Vagina (tissue), 2 donors: ENCODE results near the gene PLCB3. TPM values are rescaled to one million over a fixed set of nuclear protein-coding genes. Genes with fewer than 3 reads are reported as not detected.

Experiments
- DNase-seq, 2 donors: peaks; one replicate each; pipeline ENCODE4 v3.0.0-alpha.2; 2017; ENCODE audit errors: extremely low spot score in 2 of 2
- H3K27ac ChIP-seq: fragments of 200-600 bp; sonication (generic); one replicate; pipeline ENCODE4 v1.5.1; 2019
- H3K27me3 ChIP-seq: fragments of 200-600 bp; sonication (generic); one replicate; pipeline ENCODE4 v1.5.1; 2019
- H3K36me3 ChIP-seq, 2 donors: fragments of 200-600 bp; sonication (generic); one replicate each; pipeline ENCODE4 v1.5.1; 2017 to 2019
- H3K4me1 ChIP-seq: fragments of 200-600 bp; sonication (generic); one replicate; pipeline ENCODE4 v1.5.1; 2019
- H3K4me3 ChIP-seq, 2 donors: fragments of 200-600 bp; sonication (generic); 1 replicate in 1 of 2; 2 replicates in 1 of 2; pipeline ENCODE4 v1.5.1; 2016 to 2019
- H3K9me3 ChIP-seq: fragments of 200-600 bp; sonication (generic); one replicate; pipeline ENCODE4 v1.5.1; 2019
- POLR2A ChIP-seq, 2 donors: fragments of 450-650 bp; IDR thresholded peaks; one replicate each; pipeline ENCODE4 v1.6.1; 2017; ENCODE audit warnings: antibody characterized with exemption in 2 of 2, mild to moderate bottlenecking in 2 of 2, moderate library complexity in 2 of 2
- POLR2AphosphoS5 ChIP-seq, 2 donors: sonication (generic); formaldehyde crosslinking; IDR thresholded peaks; one replicate each; pipeline ENCODE4 v1.9.0; 2017; ENCODE audit warnings: antibody characterized with exemption in 2 of 2, mild to moderate bottlenecking in 2 of 2, low read depth in 1 of 2; ENCODE audit not compliant: insufficient read depth in 1 of 2
- intact Hi-C: fragments of 100-400 bp; cut with DNase I; formaldehyde crosslinking; loops from one replicate; pipeline ENCODE4 v1.15.1; 2023
- total RNA-seq: library from RNA; depleted of rRNA; stranded (reverse); fragments of >200 nt; gene quantifications from one replicate; pipeline ENCODE4 v1.2.3, GENCODE V29; 2016
- TF ChIP-seq, protein P1 (sequence below), 3 experiments: fragments of 450-650 bp in 2 of 3; fragments of 200-600 bp in 1 of 3; sonication (generic) in 1 of 3; IDR thresholded peaks; one replicate each; pipeline ENCODE4 v1.5.1; 2017 to 2019; ENCODE audit warnings: antibody characterized with exemption in 3 of 3, mild to moderate bottlenecking in 2 of 3, moderate library complexity in 2 of 3

Gene PLCB3
- total RNA-seq, 1 donor from 2014 or later = 33.1 TPM

GRCh38 chr11:64278576-64279190, 27.4 kb downstream of the PLCB3 start:
- DNase-seq = no peak
- Histone ChIP-seq H3K27ac (no peak overlapping the region), H3K4me3 (no peak overlapping the region), H3K36me3 (peaks cover 0 to 12% of the 10 kb centered on the region in 2 donors), H3K27me3 (no peaks in the 10 kb centered on the region), H3K9me3 (no peaks in the 10 kb centered on the region), H3K4me1 (peaks cover 27% of the 10 kb centered on the region)
- intact Hi-C loops = no loop called here
- TF ChIP-seq, protein P1, sequence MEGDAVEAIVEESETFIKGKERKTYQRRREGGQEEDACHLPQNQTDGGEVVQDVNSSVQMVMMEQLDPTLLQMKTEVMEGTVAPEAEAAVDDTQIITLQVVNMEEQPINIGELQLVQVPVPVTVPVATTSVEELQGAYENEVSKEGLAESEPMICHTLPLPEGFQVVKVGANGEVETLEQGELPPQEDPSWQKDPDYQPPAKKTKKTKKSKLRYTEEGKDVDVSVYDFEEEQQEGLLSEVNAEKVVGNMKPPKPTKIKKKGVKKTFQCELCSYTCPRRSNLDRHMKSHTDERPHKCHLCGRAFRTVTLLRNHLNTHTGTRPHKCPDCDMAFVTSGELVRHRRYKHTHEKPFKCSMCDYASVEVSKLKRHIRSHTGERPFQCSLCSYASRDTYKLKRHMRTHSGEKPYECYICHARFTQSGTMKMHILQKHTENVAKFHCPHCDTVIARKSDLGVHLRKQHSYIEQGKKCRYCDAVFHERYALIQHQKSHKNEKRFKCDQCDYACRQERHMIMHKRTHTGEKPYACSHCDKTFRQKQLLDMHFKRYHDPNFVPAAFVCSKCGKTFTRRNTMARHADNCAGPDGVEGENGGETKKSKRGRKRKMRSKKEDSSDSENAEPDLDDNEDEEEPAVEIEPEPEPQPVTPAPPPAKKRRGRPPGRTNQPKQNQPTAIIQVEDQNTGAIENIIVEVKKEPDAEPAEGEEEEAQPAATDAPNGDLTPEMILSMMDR (IDR thresholded peaks at IDR 0.05) = no peak
- no peak for TF ChIP-seq POLR2AphosphoS5 (IDR thresholded peaks at IDR 0.05; ENCODE audit: insufficient read depth in 1 of 2, low read depth in 1 of 2)
- no peak for TF ChIP-seq POLR2A (IDR thresholded peaks at IDR 0.05)

DNA sequence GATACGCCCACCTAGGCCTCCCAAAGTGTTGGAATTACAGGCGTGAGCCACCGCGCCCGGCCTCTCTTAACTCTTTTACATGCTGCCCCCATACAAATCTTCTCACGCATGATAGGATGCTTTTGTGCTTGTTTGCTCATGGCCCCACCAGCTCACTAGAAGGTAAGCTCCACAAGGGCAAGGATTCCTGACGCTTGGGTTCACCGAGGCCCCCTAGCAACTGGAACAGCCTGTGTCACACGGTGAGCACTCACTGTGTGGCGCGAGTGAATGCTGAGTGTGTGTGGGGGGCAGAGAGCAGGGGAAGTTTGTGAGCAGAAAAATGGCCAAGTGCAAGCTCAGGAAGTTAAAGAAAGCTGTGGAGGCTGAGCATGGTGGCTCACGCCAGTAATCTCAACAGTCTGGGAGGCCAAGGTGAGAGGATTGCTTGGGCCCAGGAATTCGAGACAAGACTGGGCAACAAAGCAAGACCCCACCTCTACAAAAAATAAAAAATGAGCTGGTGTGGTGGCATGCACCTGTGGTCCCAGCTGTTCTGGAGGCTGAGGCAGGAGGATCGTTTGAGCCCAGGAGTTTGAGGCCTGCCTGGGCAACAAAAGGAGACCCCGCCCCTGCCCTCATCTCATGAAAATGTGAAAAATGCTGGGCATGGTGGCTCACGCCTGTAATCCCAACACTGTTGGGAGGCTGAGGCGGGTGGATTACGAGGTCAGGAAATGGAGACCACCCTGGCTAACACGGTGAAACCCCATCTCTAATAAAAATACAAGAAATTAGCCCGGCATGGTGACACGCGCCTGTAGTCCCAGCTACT, 30.8 kb downstream of the PLCB3 start:
- peaks cover 40% of the 10 kb centered on the region for H3K4me1 ChIP-seq
- no peaks in the 10 kb centered on the region for H3K9me3 ChIP-seq
- no peak overlapping the region for H3K27ac ChIP-seq
- no peak overlapping the region for H3K4me3 ChIP-seq
- intact Hi-C loops = no loop called here
- TF ChIP-seq, protein P1 (IDR thresholded peaks at IDR 0.05) = no peak
- TF ChIP-seq POLR2A (IDR thresholded peaks at IDR 0.05) (no peak), POLR2AphosphoS5 (IDR thresholded peaks at IDR 0.05; ENCODE audit: insufficient read depth in 1 of 2, low read depth in 1 of 2) (no peak)
- H3K27me3 ChIP-seq = no peaks in the 10 kb centered on the region
- DNase-seq = no peak
- peaks cover 0 to 12% of the 10 kb centered on the region in 2 donors for H3K36me3 ChIP-seq

DNA sequence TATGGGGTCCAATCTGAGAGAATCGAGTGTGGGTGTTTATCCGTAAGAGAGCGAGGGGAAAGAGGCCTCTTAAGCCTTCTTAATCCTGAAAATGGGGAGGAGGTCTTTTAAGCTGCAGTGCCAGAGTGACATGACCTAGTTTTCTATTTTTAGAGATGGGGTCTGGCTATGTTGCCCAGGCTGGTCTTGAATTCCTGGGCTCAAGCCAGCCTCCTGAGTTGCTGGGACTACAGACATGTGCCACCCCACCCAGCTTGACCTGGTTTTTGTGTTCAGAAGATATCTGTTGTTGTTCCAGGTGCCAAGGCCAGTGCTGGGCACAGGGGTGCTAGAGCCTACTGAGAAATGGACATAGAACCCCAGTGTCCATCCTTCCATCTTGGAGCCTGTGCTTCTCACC, 31.8 kb downstream of the PLCB3 start:
- intact Hi-C loops = no loop called here
- no peaks in the 10 kb centered on the region for H3K27me3 ChIP-seq
- no peak overlapping the region for H3K4me3 ChIP-seq
- TF ChIP-seq, protein P1 (IDR thresholded peaks at IDR 0.05) = no peak
- TF ChIP-seq POLR2AphosphoS5 (IDR thresholded peaks at IDR 0.05; ENCODE audit: insufficient read depth in 1 of 2, low read depth in 1 of 2) (no peak), POLR2A (IDR thresholded peaks at IDR 0.05) (no peak)
- no peak for DNase-seq
- H3K36me3 ChIP-seq = peaks cover 0 to 10% of the 10 kb centered on the region in 2 donors
- H3K27ac ChIP-seq = peak overlapping the region; percentile 94
- H3K9me3 ChIP-seq = no peaks in the 10 kb centered on the region
- H3K4me1 ChIP-seq = peaks cover 37% of the 10 kb centered on the region

- H3K9me3 ChIP-seq = no peaks in the 10 kb centered on the region
- TF ChIP-seq POLR2A (IDR thresholded peaks at IDR 0.05) (peak in 1 of 2 donors; percentile 53), POLR2AphosphoS5 (IDR thresholded peaks at IDR 0.05; ENCODE audit: insufficient read depth in 1 of 2, low read depth in 1 of 2) (peak; percentile 60 to 96)
- TF ChIP-seq, protein P1 (IDR thresholded peaks at IDR 0.05) = no peak
- H3K36me3 ChIP-seq = no peaks in the 10 kb centered on the region
- peak in 1 of 2 donors; percentile 96 for DNase-seq
- no peaks in the 10 kb centered on the region for H3K27me3 ChIP-seq
- peak within 1 kb of the TSS; percentile 61 to 83 for H3K4me3 ChIP-seq
- peak within 1 kb of the TSS; percentile 94 for H3K27ac ChIP-seq
- intact Hi-C loops = no loop called here
- peaks cover 37% of the 10 kb centered on the region for H3K4me1 ChIP-seq
Measured at GRCh38 chr11:64284048-64284961, 33.0 kb downstream of the PLCB3 start, which contains the start of gene BAD. Gene BAD, minus strand, starts transcription at chr11:64284665. Its CDS starts 297 bp downstream, at chr11:64284368.
